MM.1S (cell line): ENCODE measurements around the gene CENPU.

Source experiments
- CTCF ChIP-seq: fragments of 300-600 bp; sonication (generic); IDR thresholded peaks from 2 replicates; pipeline ENCODE4 v1.5.1; 2016; ENCODE audit warnings: antibody characterized with exemption, low read length, mixed read lengths
- EZH2 ChIP-seq: fragments of 300-600 bp; sonication (generic); optimal IDR thresholded peaks from 2 replicates; pipeline ENCODE3; 2017; ENCODE audit warnings: low read depth, mild to moderate bottlenecking, antibody characterized with exemption, low read length, mixed read lengths

- TF ChIP-seq CTCF (no peak), EZH2 (no peak)
Measured at GRCh38 chr4:184688447-184688846, 45.4 kb downstream of the CENPU start.
